ENCODE results near the gene RILPL1. TPM values are rescaled to one million over a fixed set of nuclear protein-coding genes. Genes with fewer than 3 reads are reported as not detected.
"Not testable (repeated sequence)": the region's sequence is repeated elsewhere in the genome, so short reads cannot be mapped to it uniquely, and the experiment has no call there.

Gene RILPL1
- total RNA-seq (2014; rRNA removed; shearing (Covaris generic)): 9.3 and 16.1 TPM in 2 replicates

GRCh38 chr12:123533672-123534643, at the start of gene RILPL1:
Gene RILPL1 (minus strand): TSS chr12:123533719. CDS start chr12:123533482, 237 bp downstream.
- DNase-seq (ENCODE audit: low spot score): peak; percentile 28

GRCh38 chr12:123580772-123581171, 47.3 kb upstream of the RILPL1 start:
- DNase-seq (ENCODE audit: low spot score): no peak

- DNase-seq (ENCODE audit: low spot score): not testable (repeated sequence)
Measured at GRCh38 chr12:123578829-123579228, 45.3 kb upstream of the RILPL1 start.

GRCh38 chr12:123578243-123578642, 44.7 kb upstream of the RILPL1 start:
- DNase-seq (ENCODE audit: low spot score): no peak

- no peak for DNase-seq (ENCODE audit: low spot score)
Measured at GRCh38 chr12:123576611-123577010, 43.1 kb upstream of the RILPL1 start.

GRCh38 chr12:123573870-123574269, 40.4 kb upstream of the RILPL1 start:
- no peak for DNase-seq (ENCODE audit: low spot score)

- DNase-seq (ENCODE audit: low spot score): no peak
Measured at GRCh38 chr12:123572391-123572790, 38.9 kb upstream of the RILPL1 start.

GRCh38 chr12:123571343-123571813, 37.9 kb upstream of the RILPL1 start:
- DNase-seq (ENCODE audit: low spot score): peak; percentile 27

DNA sequence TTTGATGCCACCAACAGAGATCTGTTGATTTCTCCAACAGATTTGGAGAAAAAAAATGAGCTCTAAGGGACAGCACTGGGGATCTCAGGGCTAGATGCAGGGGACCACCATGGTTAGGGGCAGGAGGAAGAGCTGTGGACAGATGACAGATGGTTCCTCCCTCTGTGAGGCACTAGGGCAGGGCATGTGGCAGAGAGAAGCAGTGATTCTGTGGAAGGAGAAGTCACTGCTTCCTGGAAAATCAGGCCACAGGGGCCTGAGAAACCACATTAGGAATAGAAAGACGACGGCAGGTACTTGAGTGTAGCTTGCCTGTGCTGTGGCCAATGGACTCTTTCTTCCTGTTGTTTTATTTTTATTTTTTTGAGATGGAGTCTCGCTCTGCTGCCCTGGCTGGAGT, 25.9 kb upstream of the RILPL1 start:
- DNase-seq (ENCODE audit: low spot score): no peak

GRCh38 chr12:123558487-123558886, 25.0 kb upstream of the RILPL1 start:
- DNase-seq (ENCODE audit: low spot score): not testable (repeated sequence)

DNA sequence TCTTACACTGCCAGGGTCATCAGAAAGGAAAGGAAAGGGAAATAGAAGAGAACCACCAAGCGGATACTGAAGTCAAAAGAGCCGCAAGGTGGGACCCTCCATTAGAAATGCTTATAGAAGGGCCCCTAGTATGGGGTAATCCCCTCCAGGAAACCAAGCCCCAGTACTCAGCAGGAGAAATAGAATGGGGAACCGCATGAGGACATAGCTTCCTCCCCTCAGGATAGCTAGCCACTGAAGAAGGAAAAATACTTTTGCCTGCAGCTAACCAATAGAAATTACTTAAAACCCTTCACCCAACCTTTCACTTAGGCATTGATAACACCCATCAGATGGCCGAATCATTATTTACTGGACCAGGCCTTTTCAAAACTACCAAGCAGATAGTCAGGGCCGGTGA, 21.3 kb upstream of the RILPL1 start:
- DNase-seq (ENCODE audit: low spot score): not testable (repeated sequence)

GRCh38 chr12:123554136-123554535, 20.6 kb upstream of the RILPL1 start:
- not testable (repeated sequence) for DNase-seq (ENCODE audit: low spot score)

DNA sequence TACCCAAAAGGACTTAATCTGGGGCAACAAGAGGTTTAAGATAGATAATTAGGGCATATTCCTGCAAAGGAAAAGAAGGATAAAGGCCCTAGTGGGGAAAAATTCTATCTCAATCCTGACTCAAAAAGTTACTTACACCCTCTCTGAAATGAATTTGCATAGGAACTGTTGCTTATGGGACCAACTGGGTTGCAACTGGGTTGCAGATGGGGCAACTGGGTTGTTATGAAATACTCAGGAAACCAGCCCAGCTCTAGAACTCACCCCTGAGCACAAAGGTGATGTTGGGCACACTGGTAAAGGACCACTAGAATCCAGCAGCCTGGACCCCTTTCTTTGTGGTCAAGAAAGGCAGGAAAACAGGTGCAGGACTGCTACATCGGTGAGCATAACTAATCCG, 17.2 kb upstream of the RILPL1 start:
- no peak for DNase-seq (ENCODE audit: low spot score)

DNA sequence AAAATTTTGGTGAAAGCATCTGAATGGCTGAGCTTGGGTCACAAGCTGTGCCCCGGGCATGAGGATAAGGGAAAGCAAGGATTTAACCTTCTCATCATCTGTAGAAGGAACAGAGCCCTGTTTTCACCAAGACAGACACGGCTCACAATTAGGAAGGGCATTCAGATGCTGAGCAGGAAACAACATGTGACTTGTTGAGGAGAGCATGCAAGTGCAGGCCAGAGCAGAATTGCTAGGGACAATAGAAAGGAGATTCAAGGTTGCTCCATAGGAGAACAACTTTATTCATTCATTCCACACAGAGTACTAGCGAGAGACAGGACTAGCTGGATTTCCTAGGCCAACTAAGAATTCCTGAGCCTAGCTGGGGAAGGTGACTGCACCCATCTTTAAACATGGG, 14.6 kb upstream of the RILPL1 start:
- no peak for DNase-seq (ENCODE audit: low spot score)

DNA sequence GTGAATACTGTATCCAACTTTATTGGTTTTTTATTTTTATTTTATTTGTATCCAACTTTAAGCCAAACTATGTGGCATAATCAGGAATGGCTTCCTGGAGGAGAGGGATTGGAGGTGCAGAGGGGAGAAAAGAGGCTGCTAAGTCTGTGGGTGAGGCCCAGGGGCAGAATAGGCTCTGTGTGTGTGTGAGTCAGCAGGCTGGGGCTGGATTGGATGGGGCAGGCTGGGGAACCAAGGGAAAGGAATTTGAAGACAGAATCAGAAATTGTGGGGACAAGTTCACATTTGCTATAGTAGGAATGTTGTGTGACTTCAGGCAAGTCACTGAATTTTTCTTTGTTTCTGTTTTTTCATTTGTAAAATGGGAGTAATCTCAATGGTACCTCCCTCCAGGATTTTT, 12.8 kb upstream of the RILPL1 start:
- no peak for DNase-seq (ENCODE audit: low spot score)

DNA sequence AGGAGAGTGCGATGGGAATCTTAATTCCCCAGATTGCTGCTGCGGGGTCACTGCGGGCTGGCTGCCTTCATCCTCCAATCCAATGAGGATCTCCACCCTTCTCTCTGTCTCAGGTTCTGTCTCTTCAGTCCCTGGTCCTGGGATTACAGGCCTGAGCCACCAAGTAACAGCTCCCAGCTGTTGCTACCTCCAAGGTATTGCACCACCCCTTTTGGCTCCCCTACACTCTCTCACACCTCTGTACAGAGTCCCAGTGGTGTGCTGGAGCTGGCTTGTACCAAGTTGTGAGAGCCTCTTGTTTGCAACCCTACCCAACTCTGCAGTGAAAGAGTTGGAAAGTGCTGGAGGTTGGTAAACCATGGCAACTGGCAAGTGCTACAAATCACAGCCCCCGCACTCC, 10.0 kb upstream of the RILPL1 start:
- DNase-seq (ENCODE audit: low spot score): no peak

- no peak for DNase-seq (ENCODE audit: low spot score)
Measured at GRCh38 chr12:123540899-123541662, 7.6 kb upstream of the RILPL1 start.

- not testable (repeated sequence) for DNase-seq (ENCODE audit: low spot score)
Measured at GRCh38 chr12:123535952-123536351, 2.4 kb upstream of the RILPL1 start.

DNA sequence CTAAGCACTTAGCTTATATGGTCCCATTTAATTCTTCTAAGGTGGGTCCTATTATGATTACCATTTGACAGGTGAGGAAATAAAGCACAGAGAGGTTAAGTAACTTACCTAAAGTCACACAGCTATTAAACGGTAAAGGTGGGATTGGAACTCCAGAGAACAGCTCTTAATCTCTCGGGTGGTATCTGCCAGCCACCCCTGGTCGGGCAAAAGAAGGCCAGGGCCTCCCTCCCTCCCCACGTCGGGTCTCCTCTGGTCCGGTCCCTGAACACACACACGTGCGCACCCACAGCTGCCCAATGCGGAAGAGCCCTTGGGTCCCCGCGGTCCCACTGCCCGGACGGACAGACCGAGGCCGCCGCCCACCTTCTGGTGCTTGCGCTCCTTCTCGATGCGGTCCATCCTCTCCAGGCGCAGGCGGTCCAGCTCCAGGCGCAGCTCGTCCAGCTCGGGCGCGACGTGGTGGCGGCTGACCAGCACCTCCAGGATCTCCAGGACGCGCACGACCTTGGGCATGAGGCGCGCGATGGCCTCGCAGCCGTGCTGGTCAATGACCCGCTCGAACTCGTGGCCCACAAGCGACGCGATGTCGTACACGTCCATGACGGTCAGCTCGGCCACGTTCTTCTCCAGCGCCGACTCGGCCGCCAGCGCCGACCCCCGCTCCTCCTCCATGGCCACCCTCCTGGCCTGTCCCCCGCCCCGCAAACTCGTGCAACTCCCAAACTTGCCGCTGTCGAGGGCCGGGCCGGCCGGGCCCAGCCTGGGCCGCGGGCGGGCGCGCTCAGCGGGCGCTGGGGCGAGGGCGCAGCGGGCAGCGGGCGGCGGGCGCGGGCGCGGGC, 490 bp downstream of the RILPL1 start:
- no peak for DNase-seq (ENCODE audit: low spot score)

DNA sequence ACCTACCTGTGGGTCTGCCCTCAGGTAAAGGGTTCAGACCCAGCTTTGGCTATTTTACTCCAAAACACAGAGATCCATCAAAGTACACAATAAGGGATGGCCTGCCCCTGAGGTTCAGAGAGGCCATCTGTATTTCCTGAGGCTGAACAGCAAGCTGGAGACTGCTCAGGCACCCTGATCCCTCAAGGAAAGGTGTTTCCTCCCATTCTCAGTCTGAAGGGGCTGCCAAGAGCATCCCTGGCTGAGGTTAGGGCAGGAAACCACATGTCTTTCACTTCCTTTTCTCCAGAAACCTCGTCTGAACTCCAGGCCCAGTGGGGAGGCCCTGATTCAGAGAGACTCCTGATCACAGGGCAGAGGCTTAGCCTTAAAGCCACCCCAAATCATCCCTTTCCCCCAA, 1.5 kb downstream of the RILPL1 start:
- DNase-seq (ENCODE audit: low spot score): peak; percentile 18

- DNase-seq (ENCODE audit: low spot score): no peak
Measured at GRCh38 chr12:123531091-123531490, 2.4 kb downstream of the RILPL1 start.

- DNase-seq (ENCODE audit: low spot score): no peak
Measured at GRCh38 chr12:123530668-123531067, 2.9 kb downstream of the RILPL1 start.
